Measurements from ENCODE around the gene B4GALNT3. TPM values are rescaled to one million over a fixed set of nuclear protein-coding genes. Genes with fewer than 3 reads are reported as not detected.

The B4GALNT3 gene
- total RNA-seq, 2 experiments from 2014 or later: 3.4 to 5.4 TPM

- no peak overlapping the region for H3K4me3 ChIP-seq (ENCODE audit: low read depth, low read length, poor library complexity, severe bottlenecking)
- H3K4me2 ChIP-seq (ENCODE audit: low read length): no peak overlapping the region
- ChIA-PET CTCF (ENCODE audit: unreplicated experiment) (no interaction called here), POLR2A (no interaction called here)
- no peak for DNase-seq (ENCODE audit: low spot score)
- no peaks in the 10 kb centered on the region for H3K79me2 ChIP-seq (ENCODE audit: insufficient read depth, low read depth, low read length)
- no peak overlapping the region for H3K27ac ChIP-seq (ENCODE audit: low read depth, low read length, poor library complexity, severe bottlenecking)
- intact Hi-C loops (cut with micrococcal nuclease; ENCODE audit: unreplicated experiment): no loop called here
- no TSS peak for BruUV-seq (replicated peaks)
- H4K20me1 ChIP-seq (ENCODE audit: insufficient read depth, low read length): no peaks in the 10 kb centered on the region
- TF ChIP-seq EZH2phosphoT487 (IDR thresholded peaks at IDR 0.05; ENCODE audit: borderline replicate concordance, low read depth, low read length): no peak
- TF ChIP-seq, protein P1, sequence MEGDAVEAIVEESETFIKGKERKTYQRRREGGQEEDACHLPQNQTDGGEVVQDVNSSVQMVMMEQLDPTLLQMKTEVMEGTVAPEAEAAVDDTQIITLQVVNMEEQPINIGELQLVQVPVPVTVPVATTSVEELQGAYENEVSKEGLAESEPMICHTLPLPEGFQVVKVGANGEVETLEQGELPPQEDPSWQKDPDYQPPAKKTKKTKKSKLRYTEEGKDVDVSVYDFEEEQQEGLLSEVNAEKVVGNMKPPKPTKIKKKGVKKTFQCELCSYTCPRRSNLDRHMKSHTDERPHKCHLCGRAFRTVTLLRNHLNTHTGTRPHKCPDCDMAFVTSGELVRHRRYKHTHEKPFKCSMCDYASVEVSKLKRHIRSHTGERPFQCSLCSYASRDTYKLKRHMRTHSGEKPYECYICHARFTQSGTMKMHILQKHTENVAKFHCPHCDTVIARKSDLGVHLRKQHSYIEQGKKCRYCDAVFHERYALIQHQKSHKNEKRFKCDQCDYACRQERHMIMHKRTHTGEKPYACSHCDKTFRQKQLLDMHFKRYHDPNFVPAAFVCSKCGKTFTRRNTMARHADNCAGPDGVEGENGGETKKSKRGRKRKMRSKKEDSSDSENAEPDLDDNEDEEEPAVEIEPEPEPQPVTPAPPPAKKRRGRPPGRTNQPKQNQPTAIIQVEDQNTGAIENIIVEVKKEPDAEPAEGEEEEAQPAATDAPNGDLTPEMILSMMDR (conservative IDR thresholded peaks at IDR 0.05; ENCODE audit: low read length): no peak
- no peak overlapping the region for H2AFZ ChIP-seq (ENCODE audit: low read length)
- no peaks in the 10 kb centered on the region for H3K9me3 ChIP-seq (ENCODE audit: low read length)
- H3K4me1 ChIP-seq (ENCODE audit: insufficient read depth, low read length, poor library complexity, severe bottlenecking): peaks cover 7% of the 10 kb centered on the region
- no peaks in the 10 kb centered on the region for H3K9me2 ChIP-seq (ENCODE audit: insufficient read depth, low read length)
- no peaks in the 10 kb centered on the region for H3K36me3 ChIP-seq (ENCODE audit: insufficient read depth, low read length)
These were observed 102.9 kb downstream of the B4GALNT3 start for GRCh38 chr12:562634-563033.

DNA sequence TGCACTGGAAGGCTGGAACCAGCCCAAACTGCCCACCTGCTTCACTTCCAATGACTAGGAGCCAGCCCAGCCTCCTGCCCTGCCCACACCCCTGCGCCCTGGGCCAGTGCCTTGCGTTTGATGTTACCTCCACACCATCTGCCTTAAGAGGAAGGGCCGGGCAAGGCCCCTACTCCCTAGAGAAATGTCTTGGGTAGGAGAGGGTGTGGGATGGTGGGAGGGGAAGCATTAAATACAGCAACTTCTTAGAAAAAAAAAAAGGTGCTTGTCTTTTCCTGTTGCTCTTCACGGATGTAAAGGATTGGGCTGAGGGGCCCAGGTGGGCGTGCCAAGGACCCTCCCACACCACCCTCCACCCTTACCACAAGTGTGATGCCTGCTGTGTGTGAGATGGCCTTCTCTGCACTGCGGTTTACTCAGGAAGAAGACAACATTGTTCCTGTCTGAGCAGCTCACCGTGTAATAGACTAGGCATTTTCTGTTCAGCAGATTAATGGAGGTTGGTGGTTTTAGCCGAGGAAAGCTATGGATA lies 103.6 kb downstream of the B4GALNT3 start:
- no TSS peak for BruUV-seq (replicated peaks)
- intact Hi-C loops (cut with micrococcal nuclease; ENCODE audit: unreplicated experiment): no loop called here
- no peaks in the 10 kb centered on the region for H3K36me3 ChIP-seq (ENCODE audit: insufficient read depth, low read length)
- no peak overlapping the region for H3K27ac ChIP-seq (ENCODE audit: low read depth, low read length, poor library complexity, severe bottlenecking)
- no peak overlapping the region for H3K4me2 ChIP-seq (ENCODE audit: low read length)
- no peak for DNase-seq (ENCODE audit: low spot score)
- no peaks in the 10 kb centered on the region for H3K79me2 ChIP-seq (ENCODE audit: insufficient read depth, low read depth, low read length)
- no peak for TF ChIP-seq EZH2phosphoT487 (IDR thresholded peaks at IDR 0.05; ENCODE audit: borderline replicate concordance, low read depth, low read length)
- TF ChIP-seq, protein P1 (conservative IDR thresholded peaks at IDR 0.05; ENCODE audit: low read length): no peak
- H3K9me3 ChIP-seq (ENCODE audit: low read length): no peaks in the 10 kb centered on the region
- no peaks in the 10 kb centered on the region for H4K20me1 ChIP-seq (ENCODE audit: insufficient read depth, low read length)
- H3K4me1 ChIP-seq (ENCODE audit: insufficient read depth, low read length, poor library complexity, severe bottlenecking): peaks cover 7% of the 10 kb centered on the region
- H2AFZ ChIP-seq (ENCODE audit: low read length): no peak overlapping the region
- CTCF ChIA-PET (ENCODE audit: unreplicated experiment): no interaction called here
- no peak overlapping the region for H3K4me3 ChIP-seq (ENCODE audit: low read depth, low read length, poor library complexity, severe bottlenecking)
- POLR2A ChIA-PET: no interaction called here
- H3K9me2 ChIP-seq (ENCODE audit: insufficient read depth, low read length): no peaks in the 10 kb centered on the region

- H3K27ac ChIP-seq (ENCODE audit: low read depth, low read length, poor library complexity, severe bottlenecking): no peak overlapping the region
These were observed 104.1 kb downstream of the B4GALNT3 start for GRCh38 chr12:563787-564298.

More at GRCh38 chr12:563787-564298, 104.1 kb downstream of the B4GALNT3 start:
- intact Hi-C loops (cut with micrococcal nuclease; ENCODE audit: unreplicated experiment): no loop called here
- no peak overlapping the region for H2AFZ ChIP-seq (ENCODE audit: low read length)
- no peak overlapping the region for H3K4me2 ChIP-seq (ENCODE audit: low read length)
- H3K36me3 ChIP-seq (ENCODE audit: insufficient read depth, low read length): no peaks in the 10 kb centered on the region
- ChIA-PET CTCF (ENCODE audit: unreplicated experiment) (no interaction called here), POLR2A (no interaction called here)
- no peak for DNase-seq (ENCODE audit: low spot score)
- no peak overlapping the region for H3K4me3 ChIP-seq (ENCODE audit: low read depth, low read length, poor library complexity, severe bottlenecking)
- H3K79me2 ChIP-seq (ENCODE audit: insufficient read depth, low read depth, low read length): no peaks in the 10 kb centered on the region
- no peaks in the 10 kb centered on the region for H4K20me1 ChIP-seq (ENCODE audit: insufficient read depth, low read length)
- H3K9me2 ChIP-seq (ENCODE audit: insufficient read depth, low read length): no peaks in the 10 kb centered on the region
- TF ChIP-seq, protein P1 (conservative IDR thresholded peaks at IDR 0.05; ENCODE audit: low read length): no peak
- TF ChIP-seq EZH2phosphoT487 (IDR thresholded peaks at IDR 0.05; ENCODE audit: borderline replicate concordance, low read depth, low read length): no peak
- no peaks in the 10 kb centered on the region for H3K9me3 ChIP-seq (ENCODE audit: low read length)
- peaks cover 7% of the 10 kb centered on the region for H3K4me1 ChIP-seq (ENCODE audit: insufficient read depth, low read length, poor library complexity, severe bottlenecking)
- BruUV-seq (replicated peaks): no TSS peak

Measured in OCI-LY7 (cell line).